PC-9 (cell line): ENCODE measurements around the gene FERMT2. TPM values are rescaled to one million over a fixed set of nuclear protein-coding genes. Genes with fewer than 3 reads are reported as not detected.

ENCODE experiments used
- BruUV-seq: library from RNA; stranded (reverse); fragments of 400-500 nt; replicated peaks from 2 replicates; lab custom pipeline; 2021; lab: Mats Ljungman, UMichigan
- CTCF ChIA-PET: fragments of 300-600 bp; sonication (Branson Sonifier 250); formaldehyde crosslinking; loops from one replicate; lab custom pipeline; 2022; ENCODE audit warnings: antibody characterized with exemption; lab: Charles Lee
- POLR2A ChIA-PET: fragments of 300-600 bp; sonication (Branson Sonifier 250); formaldehyde crosslinking; loops from one replicate; lab custom pipeline; 2022; ENCODE audit warnings: antibody characterized with exemption; ENCODE audit not compliant: unreplicated experiment; lab: Charles Lee
- DNase-seq, 2 experiments: peaks; one replicate each; pipeline versions ENCODE4 v3.0.0 to v3.0.0-alpha.2; 2015 to 2022; ENCODE audit warnings: mixed read lengths in 1 of 2
- H2AFZ ChIP-seq: fragments of 200-600 bp; sonication (generic); 2 replicates; pipeline ENCODE4 v1.8.1; 2017; ENCODE audit warnings: antibody characterized with exemption
- H3F3A ChIP-seq: fragments of 200-600 bp; sonication (generic); 2 replicates; pipeline ENCODE4 v1.8.1; 2017; ENCODE audit warnings: antibody characterized with exemption, mild to moderate bottlenecking, low read depth; ENCODE audit not compliant: insufficient read depth
- H3K27ac ChIP-seq: fragments of 200-600 bp; sonication (generic); 2 replicates; pipeline ENCODE4 v1.6.1; 2016; ENCODE audit warnings: mixed run types
- H3K27me3 ChIP-seq: fragments of 200-600 bp; sonication (generic); 2 replicates; pipeline ENCODE4 v1.6.1; 2016; ENCODE audit warnings: low read depth, mixed run types; ENCODE audit not compliant: insufficient read depth
- H3K36me3 ChIP-seq: fragments of 200-600 bp; sonication (generic); 2 replicates; pipeline ENCODE4 v1.6.1; 2016; ENCODE audit warnings: low read depth, mixed run types
- H3K4me1 ChIP-seq: fragments of 200-600 bp; sonication (generic); replicated peaks from 2 replicates; pipeline ENCODE4 v1.6.1; 2016; ENCODE audit warnings: mixed run types; ENCODE audit not compliant: insufficient read depth
- H3K4me2 ChIP-seq: fragments of 200-600 bp; sonication (generic); 2 replicates; pipeline ENCODE4 v1.6.1; 2017; ENCODE audit warnings: mixed run types
- H3K4me3 ChIP-seq: fragments of 200-600 bp; sonication (generic); 2 replicates; pipeline ENCODE4 v1.6.1; 2016; ENCODE audit warnings: mixed run types
- H3K79me2 ChIP-seq: fragments of 200-600 bp; sonication (generic); 2 replicates; pipeline ENCODE4 v1.6.1; 2017; ENCODE audit warnings: low read depth, mixed run types
- H3K9me2 ChIP-seq: fragments of 200-600 bp; sonication (generic); 2 replicates; pipeline ENCODE4 v1.8.1; 2017; ENCODE audit warnings: mild to moderate bottlenecking; ENCODE audit not compliant: insufficient read depth
- H3K9me3 ChIP-seq: fragments of 200-600 bp; sonication (generic); 2 replicates; pipeline ENCODE4 v1.8.1; 2016; ENCODE audit warnings: low read depth; ENCODE audit not compliant: insufficient read depth
- H4K20me1 ChIP-seq: fragments of 200-600 bp; sonication (generic); 2 replicates; pipeline ENCODE4 v1.8.1; 2017; ENCODE audit not compliant: insufficient read depth
- EZH2 ChIP-seq: fragments of 200-600 bp; sonication (generic); IDR thresholded peaks from 2 replicates; pipeline ENCODE4 v1.8.0; 2017; ENCODE audit warnings: antibody characterized with exemption, low read depth
- intact Hi-C: fragments of 100-400 bp; cut with micrococcal nuclease; formaldehyde crosslinking; loops from one replicate; pipeline ENCODE4 v1.10.0; 2022; ENCODE audit not compliant: unreplicated experiment
- total RNA-seq: library from RNA; stranded (reverse); gene quantifications from 2 replicates; pipeline ENCODE4 v1.2.3, GENCODE V29; 2021
- TF ChIP-seq, protein P1 (sequence below): fragments of 200-600 bp; sonication (generic); conservative IDR thresholded peaks from 2 replicates; pipeline ENCODE4 v1.6.1; 2017; ENCODE audit warnings: mixed run types, antibody characterized with exemption, mild to moderate bottlenecking, moderate library complexity

Gene FERMT2
- total RNA-seq, 1 experiment from 2014 or later, result 9.0 TPM

DNA sequence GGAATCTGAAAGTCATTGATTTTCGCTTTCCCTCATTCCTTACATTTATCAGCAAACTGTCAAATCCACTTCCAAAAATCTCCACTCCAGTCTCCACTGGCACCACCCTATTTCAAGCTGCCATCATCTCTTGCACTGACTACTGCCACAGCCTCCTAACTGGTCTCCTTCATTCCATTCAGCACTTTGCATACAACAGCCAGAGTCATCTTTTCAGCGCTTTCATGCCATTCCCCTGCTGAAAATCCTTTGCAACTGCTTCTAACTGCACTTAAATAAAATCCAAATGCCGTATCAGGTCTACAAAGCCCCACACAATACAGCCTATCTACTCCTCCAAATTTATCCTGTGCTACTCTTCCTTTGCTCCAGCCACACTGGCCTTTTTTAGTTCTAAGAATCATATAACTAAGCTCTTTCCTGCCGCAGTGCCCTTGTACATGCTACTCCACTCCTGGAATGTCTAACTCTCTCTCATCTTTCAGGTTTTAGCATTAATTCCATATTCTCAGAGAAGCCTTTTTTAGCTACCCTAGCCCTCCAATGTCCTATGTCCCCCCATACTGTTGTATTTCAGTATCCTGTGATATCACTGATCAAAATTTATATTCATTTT, 21.6 kb downstream of the FERMT2 start:
- no TSS peak for BruUV-seq
- no peaks in the 10 kb centered on the region for H3K36me3 ChIP-seq
- H3K79me2 ChIP-seq, result no peaks in the 10 kb centered on the region
- no peaks in the 10 kb centered on the region for H4K20me1 ChIP-seq
- H3K9me2 ChIP-seq, result no peaks in the 10 kb centered on the region
- CTCF ChIA-PET, result no interaction called here
- intact Hi-C loops, result no loop called here
- POLR2A ChIA-PET, result no interaction called here
- H3K9me3 ChIP-seq, result no peaks in the 10 kb centered on the region
- H3K4me2 ChIP-seq, result no peak overlapping the region
- TF ChIP-seq, protein P1, sequence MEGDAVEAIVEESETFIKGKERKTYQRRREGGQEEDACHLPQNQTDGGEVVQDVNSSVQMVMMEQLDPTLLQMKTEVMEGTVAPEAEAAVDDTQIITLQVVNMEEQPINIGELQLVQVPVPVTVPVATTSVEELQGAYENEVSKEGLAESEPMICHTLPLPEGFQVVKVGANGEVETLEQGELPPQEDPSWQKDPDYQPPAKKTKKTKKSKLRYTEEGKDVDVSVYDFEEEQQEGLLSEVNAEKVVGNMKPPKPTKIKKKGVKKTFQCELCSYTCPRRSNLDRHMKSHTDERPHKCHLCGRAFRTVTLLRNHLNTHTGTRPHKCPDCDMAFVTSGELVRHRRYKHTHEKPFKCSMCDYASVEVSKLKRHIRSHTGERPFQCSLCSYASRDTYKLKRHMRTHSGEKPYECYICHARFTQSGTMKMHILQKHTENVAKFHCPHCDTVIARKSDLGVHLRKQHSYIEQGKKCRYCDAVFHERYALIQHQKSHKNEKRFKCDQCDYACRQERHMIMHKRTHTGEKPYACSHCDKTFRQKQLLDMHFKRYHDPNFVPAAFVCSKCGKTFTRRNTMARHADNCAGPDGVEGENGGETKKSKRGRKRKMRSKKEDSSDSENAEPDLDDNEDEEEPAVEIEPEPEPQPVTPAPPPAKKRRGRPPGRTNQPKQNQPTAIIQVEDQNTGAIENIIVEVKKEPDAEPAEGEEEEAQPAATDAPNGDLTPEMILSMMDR, result no peak
- TF ChIP-seq EZH2, result no peak
- H3F3A ChIP-seq, result no peaks in the 10 kb centered on the region
- H3K4me3 ChIP-seq, result no peak overlapping the region
- no peak for DNase-seq
- 0 out of 2 replicates have a peak, but pooled peaks cover 3% of the 10 kb centered on the region for H3K4me1 ChIP-seq
- H3K27ac ChIP-seq, result no peak overlapping the region
- H3K27me3 ChIP-seq, result no peaks in the 10 kb centered on the region
- no peak overlapping the region for H2AFZ ChIP-seq

DNA sequence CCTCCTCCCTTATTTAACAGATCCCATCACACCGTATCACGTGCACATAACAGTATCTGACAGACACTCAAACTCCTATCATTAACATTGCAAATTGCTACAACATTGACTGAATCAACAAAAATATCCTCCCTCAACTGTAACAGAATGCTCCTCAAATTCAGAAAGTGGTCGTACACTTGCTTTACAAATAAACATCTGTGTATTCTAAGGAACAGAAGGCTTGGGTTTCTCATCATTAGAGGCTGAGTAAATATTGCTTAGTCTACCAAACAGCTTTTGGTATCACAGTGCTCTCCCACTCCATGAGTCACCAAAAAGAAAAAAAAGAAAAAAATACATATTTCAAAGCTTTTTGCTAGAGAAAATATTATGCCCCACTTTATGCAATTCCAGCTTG, 23.9 kb downstream of the FERMT2 start:
- DNase-seq, result no peak
- H2AFZ ChIP-seq, result no peak overlapping the region
- H3F3A ChIP-seq, result no peaks in the 10 kb centered on the region
- TF ChIP-seq, protein P1, result no peak
- no peak for TF ChIP-seq EZH2
- no peaks in the 10 kb centered on the region for H3K9me2 ChIP-seq
- H4K20me1 ChIP-seq, result no peaks in the 10 kb centered on the region
- no peaks in the 10 kb centered on the region for H3K9me3 ChIP-seq
- ChIA-PET POLR2A (no interaction called here), CTCF (no interaction called here)
- intact Hi-C loops, result no loop called here
- no TSS peak for BruUV-seq
- no peaks in the 10 kb centered on the region for H3K79me2 ChIP-seq
- no peak overlapping the region for H3K4me3 ChIP-seq
- peaks cover 8% of the 10 kb centered on the region; the same call in 1 of the 2 replicates for H3K4me1 ChIP-seq
- no peaks in the 10 kb centered on the region for H3K27me3 ChIP-seq
- no peak overlapping the region for H3K4me2 ChIP-seq
- no peak overlapping the region for H3K27ac ChIP-seq
- no peaks in the 10 kb centered on the region for H3K36me3 ChIP-seq

DNA sequence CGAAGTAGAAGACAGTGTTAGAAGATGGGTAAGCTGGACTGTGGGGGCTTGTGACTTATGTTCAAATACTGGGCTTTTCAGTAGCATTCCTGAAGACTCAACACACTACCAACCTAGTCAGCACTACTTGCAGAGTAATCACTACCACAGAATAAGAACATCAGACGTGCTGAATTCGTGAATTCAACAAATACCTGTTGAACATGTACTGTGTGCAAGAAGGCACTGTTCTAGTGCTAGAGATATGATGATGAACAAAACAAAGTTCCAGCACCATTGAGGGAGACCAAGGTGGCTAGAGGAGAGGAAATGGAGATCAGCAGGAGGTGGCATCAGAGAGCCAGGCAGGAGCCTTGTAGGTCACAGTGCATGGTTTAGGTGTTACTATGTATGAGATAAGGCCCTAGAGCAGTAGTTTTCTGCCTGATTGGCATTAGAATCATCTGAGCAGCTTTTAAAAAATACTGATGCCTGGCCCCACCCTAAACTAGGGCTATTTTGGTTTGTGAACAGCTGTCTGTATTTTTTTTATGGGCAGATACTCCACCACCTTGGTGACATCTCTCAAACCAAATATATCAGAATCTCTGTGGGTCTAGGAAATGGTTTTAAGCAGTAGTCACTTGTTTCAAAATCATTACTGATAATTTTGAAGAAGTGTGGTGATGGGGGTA, 26.8 kb downstream of the FERMT2 start:
- peaks cover 8% of the 10 kb centered on the region; the same call in 1 of the 2 replicates for H3K4me1 ChIP-seq
- DNase-seq, result no peak
- H3K79me2 ChIP-seq, result no peaks in the 10 kb centered on the region
- no peak overlapping the region for H2AFZ ChIP-seq
- no TSS peak for BruUV-seq
- no peaks in the 10 kb centered on the region for H3K9me2 ChIP-seq
- ChIA-PET CTCF (no interaction called here), POLR2A (no interaction called here)
- intact Hi-C loops, result no loop called here
- no peak overlapping the region for H3K27ac ChIP-seq
- H3K36me3 ChIP-seq, result no peaks in the 10 kb centered on the region
- TF ChIP-seq EZH2, result no peak
- TF ChIP-seq, protein P1, result no peak
- H3K27me3 ChIP-seq, result no peaks in the 10 kb centered on the region
- no peak overlapping the region for H3K4me3 ChIP-seq
- H3F3A ChIP-seq, result no peaks in the 10 kb centered on the region
- no peaks in the 10 kb centered on the region for H4K20me1 ChIP-seq
- H3K9me3 ChIP-seq, result no peaks in the 10 kb centered on the region
- H3K4me2 ChIP-seq, result no peak overlapping the region
